Left renal cortex interstitium (tissue), 4 donors: ENCODE results near the gene MAMDC2. TPM values are rescaled to one million over a fixed set of nuclear protein-coding genes. Genes with fewer than 3 reads are reported as not detected.
"Not testable (repeated sequence)": the region's sequence is repeated elsewhere in the genome, so short reads cannot be mapped to it uniquely, and the experiment has no call there.

Experiments
- DNase-seq, 4 donors: peaks; one replicate each; pipeline ENCODE4 v3.0.0-alpha.2; 2013; ENCODE audit warnings: low read depth in 4 of 4, low spot score in 2 of 4, missing footprints in 1 of 4
- polyA plus RNA-seq, 4 donors: library from polyadenylated mRNA; unstranded; fragments of 120-200 nt; gene quantifications; one replicate each; pipeline ENCODE4 v1.2.1, GENCODE V29; 2013; ENCODE audit not compliant: insufficient read length in 4 of 4

The MAMDC2 gene
- polyA plus RNA-seq, 4 donors, result 6.2 to 7.3 (median 6.5) TPM

- no peak for DNase-seq
Measured at GRCh38 chr9:70169222-70169621, 125.6 kb downstream of the MAMDC2 start.

DNA sequence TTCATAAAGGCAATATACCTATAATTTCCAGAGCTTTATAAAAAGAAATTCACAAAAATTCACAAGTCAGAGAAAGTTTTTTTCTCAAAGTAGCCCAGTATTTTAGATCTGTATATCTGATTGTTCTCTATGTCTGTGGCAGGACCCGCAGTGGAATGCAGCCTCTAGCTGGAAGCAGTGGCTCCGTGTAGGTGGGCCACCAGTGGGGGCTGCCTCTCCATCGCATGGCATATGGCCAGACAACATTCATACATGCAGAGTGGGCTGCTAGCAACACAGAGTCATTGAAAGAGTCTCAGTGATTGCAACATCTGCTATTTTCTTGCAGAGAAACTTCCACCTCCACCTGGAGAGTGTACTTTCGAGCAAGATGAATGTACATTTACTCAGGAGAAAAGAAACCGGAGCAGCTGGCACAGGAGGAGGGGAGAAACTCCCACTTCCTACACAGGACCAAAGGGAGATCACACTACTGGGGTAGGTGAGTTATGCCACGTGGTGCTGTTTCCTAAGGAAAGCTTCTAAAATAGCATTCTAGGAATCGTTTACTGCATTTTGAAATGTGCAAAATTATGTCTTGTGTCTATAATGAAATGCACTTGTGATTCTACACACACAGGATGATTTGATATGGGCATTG is 126.6 kb downstream of the MAMDC2 start:
- no peak for DNase-seq

DNA sequence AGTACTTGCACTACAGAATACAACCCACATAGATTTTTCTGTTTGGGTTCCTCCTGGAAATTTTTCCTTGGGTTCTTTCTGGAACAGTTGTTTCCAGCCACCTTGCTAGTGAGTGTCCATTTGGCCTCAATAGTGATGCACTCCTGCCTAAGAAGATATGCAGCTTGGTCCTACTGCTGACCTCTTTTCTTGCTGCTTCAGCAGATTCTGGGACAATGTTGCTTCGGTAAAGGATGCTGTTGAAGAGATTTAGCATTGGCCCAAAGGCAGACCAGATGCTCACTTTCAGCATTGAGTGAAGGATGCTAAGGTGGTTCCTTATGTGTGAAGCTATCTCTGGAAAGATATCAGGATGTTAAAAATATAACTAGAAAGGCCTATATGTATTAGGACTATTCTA is 128.9 kb downstream of the MAMDC2 start:
- DNase-seq, result no peak

DNA sequence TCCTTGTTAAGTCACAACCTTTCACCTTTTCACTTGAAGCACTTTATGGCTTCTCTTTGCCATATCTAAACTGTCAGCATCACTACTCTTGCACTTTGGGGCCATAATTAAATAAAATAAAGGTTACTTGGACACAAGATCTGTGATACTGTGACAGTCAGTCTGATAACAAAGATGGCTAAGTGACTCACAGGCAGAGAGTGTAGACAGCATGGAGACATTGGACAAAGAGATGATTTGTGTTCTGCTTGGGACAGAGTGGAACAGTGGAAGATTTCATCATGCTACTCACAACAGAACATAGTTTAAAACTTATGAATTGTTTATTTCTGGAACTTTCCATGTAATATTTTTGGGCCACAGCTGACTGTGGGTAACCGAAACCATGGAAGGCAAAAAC is 133.5 kb downstream of the MAMDC2 start:
- DNase-seq, result no peak

DNA sequence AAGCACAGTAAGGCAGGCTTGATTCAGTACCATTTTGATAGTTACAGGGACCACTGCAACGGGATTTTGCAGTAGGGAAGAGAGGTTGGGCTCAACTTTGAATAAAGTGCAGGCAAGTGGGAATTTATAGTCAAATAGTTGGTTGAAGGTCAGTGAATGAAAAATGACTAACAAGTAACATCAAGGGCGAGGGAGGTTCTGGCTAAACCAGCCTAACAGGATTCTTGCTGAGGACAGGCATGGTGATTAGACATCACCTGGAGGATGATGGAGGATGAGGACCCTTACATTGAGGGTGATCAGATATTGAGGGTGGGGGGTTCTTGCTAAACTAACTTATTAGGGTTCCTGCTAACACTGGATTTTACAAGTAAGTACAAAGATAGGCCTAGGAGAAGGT is 149.1 kb downstream of the MAMDC2 start:
- no peak for DNase-seq

- DNase-seq, result no peak
Measured at GRCh38 chr9:70195456-70195855, 151.8 kb downstream of the MAMDC2 start.

- no peak for DNase-seq
Measured at GRCh38 chr9:70197216-70198044, 153.8 kb downstream of the MAMDC2 start.

GRCh38 chr9:70204743-70205142 is 161.1 kb downstream of the MAMDC2 start:
- DNase-seq, result not testable (repeated sequence)

DNA sequence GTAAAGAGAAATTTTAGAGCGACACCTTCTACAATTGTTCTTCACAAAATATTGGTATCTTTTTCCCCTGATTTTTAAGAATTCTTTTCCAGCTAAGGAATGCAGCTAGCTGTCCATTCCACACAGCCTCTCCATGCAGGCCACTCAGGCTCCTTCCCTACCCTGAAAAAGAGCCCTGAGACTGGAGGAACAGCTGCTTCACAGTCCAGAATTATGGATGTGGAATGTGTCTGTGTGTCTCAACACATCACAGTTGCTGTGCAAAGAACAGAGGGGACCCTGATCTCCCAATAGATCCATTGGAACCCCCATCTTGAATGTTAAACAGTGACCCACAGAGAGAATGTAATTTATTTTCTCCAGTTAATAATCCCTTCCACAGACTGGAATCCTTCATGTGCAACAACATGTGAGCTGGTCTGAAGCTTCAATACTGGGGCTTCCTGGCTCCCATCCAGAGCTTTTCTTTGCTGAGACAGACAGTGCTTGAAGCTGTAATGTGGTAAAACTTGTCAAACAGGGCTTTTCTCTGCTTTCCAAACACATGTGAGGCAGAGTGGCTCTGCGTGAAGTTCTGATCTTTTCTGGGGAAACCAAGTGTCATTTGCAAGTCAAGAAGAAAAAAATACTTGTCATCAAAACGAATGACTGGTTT is 161.8 kb downstream of the MAMDC2 start:
- no peak for DNase-seq

DNA sequence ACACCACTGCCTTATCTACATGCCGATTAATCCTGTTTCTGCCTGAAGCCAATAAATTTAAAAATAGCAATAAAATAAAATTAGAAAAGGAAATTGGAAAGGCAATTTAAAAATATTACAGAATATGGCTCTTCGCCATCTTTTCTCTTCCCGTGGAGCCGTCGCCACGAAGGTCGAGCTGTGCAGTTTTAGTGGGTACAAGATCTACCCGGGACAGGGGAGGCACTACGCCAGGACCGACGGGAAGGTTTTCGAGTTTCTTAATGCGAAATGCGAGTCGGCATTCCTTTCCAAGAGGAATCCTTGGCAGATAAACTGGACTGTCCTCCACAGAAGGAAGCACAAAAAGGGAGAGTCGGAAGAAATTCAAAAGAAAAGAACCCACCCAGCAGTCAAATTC is 173.4 kb downstream of the MAMDC2 start:
- no peak for DNase-seq

GRCh38 chr9:70218767-70219166 is 175.1 kb downstream of the MAMDC2 start:
- DNase-seq, result no peak

DNA sequence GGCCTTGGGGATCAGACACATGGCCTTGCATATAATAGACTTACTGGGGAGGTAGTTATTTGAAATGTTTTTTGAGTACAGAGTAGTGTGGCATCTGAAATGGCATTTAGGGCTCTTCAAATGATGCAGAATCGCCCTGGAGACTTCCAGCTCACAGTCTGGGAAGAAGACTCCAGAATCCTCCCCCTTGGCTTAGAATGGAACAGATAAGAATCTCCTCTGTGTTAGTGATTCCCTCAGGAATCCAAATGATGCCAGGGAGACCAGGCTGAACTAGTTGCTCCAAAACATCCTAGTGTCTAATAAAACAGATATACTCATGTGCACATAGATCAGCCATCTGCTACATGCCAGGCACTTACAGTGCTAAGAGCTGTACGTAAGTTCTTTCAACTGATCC is 176.6 kb downstream of the MAMDC2 start:
- DNase-seq, result no peak

GRCh38 chr9:70222354-70222753 is 178.7 kb downstream of the MAMDC2 start:
- no peak for DNase-seq

DNA sequence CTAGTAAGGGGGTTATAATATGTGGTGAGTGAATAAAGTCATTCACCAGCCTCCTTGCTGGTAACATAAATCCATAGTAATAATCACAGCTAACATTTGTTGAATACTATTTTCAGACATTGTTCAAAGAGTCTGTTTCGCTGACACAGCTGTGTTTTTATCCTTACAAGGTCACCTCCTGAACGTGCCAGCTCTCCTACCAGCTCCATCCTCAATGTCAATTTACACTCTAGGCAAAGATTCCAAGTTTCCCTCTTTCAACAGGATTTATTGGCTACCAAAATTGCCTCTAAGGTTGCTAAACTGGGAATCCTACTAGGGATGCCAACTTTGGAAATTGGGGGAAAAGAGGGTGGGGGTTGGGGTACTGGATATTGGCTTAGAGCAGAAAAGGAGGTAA is 184.5 kb downstream of the MAMDC2 start:
- DNase-seq, result no peak

DNA sequence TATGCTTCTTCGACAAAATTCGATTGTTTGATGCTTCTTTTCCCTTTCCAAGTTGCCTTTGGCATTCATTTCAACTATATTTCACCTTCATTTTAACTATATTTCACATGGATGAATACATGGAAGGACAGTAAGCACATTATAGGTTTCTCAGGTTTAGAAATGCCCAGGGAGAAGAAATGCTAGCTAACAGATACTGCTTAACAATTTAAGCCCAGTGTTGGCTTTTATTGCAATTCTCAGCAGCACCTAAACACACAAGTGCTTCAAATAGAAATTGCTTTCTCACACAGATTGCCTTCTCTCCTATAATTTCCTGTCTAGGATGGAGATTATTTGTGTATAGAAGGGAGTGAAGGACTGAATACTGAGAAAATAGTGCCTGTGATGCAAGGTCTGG is 185.0 kb downstream of the MAMDC2 start:
- DNase-seq, result no peak

DNA sequence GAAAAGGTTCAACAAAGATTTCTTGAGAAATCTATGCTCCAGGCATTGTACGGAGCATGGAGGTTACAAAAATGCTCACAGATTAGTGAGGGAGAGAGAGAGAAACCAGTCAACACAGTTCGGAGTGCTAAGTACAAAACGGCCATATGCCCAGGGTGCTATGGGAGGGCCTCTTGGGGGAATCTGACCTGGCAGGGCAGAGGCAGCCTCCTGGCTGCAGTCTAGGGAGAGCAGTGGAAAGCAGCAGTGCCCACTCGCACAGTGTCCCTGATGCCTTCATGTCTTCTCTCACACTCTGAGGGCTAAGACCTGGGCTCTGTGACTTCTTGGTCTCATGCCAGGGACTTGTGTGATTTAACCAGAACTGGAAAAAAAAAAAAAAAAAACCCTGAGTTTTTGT is 185.4 kb downstream of the MAMDC2 start:
- DNase-seq, result no peak

GRCh38 chr9:70229579-70229978 is 185.9 kb downstream of the MAMDC2 start:
- no peak for DNase-seq

- no peak for DNase-seq
Measured at GRCh38 chr9:70232476-70232875, 188.8 kb downstream of the MAMDC2 start.

- not testable (repeated sequence) for DNase-seq
Measured at GRCh38 chr9:70234208-70234607, 190.6 kb downstream of the MAMDC2 start.

- DNase-seq, result not testable (repeated sequence)
Measured at GRCh38 chr9:70245952-70246351, 202.3 kb downstream of the MAMDC2 start.

DNA sequence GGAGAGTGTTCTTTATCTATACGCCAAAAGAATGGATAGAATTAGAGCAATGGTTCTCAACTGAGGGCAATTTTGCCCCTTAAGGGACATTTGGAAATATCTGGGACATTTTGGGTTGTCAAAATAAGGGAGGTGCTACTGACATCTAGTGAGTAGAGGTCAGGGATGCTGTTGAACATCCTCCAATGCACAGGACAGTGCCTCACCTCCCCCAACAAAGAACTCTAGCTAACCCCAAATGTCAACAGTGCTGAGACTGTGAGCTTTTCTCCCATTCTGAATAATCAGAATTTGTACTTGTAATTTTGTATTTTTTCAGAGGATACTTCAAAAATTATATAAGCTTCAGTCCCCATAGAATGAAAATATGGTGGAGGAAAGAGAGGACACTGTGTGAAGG is 206.6 kb downstream of the MAMDC2 start:
- DNase-seq, result no peak

DNA sequence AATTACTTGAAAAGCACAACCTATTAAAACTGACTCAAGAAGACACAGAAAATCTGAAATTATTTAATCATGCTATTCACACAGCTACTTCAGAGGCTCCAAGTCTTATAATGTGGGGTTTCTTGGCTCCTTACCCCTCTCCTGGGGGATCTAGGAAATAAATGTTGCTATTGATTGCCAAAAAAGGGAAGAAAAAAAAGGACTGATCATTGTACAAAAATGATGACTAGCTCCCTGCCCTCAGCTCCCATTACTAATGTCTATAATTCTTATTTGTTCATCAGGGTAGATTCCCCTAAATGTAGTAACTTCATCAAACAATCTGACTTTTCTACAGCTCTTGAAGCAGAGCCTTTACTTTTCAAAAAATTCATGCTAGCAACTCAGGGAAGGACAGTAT is 211.8 kb downstream of the MAMDC2 start:
- DNase-seq, result no peak
